Astrocyte (in vitro differentiated cells and primary cell): ENCODE measurements around the gene HIPK2. TPM values are rescaled to one million over a fixed set of nuclear protein-coding genes. Genes with fewer than 3 reads are reported as not detected.

Source experiments
- DNase-seq: peaks from one replicate; pipeline ENCODE4 v3.0.0-alpha.2; 2010; ENCODE audit warnings: low read depth
- FAIRE-seq: peaks from 2 replicates; lab custom pipeline; 2011; peaks lifted over from hg19 to GRCh38; lab: Jason Lieb, UNC
- H2AFZ ChIP-seq: 2 replicates; pipeline ENCODE4 v1.6.0; 2012; ENCODE audit warnings: low read depth, low read length, inconsistent platforms
- H3K27ac ChIP-seq: 2 replicates; pipeline ENCODE4 v1.5.1; 2011; ENCODE audit warnings: low read depth, low read length, inconsistent platforms
- H3K27me3 ChIP-seq: 2 replicates; pipeline ENCODE4 v1.6.0; 2011; ENCODE audit warnings: low read length, inconsistent platforms; ENCODE audit not compliant: insufficient read depth
- H3K36me3 ChIP-seq: 2 replicates; pipeline ENCODE4 v1.5.1; 2011; ENCODE audit warnings: low read length, inconsistent platforms; ENCODE audit not compliant: insufficient read depth
- H3K4me1 ChIP-seq: 2 replicates; pipeline ENCODE4 v1.5.1; 2011; ENCODE audit warnings: low read length, inconsistent platforms; ENCODE audit not compliant: insufficient read depth
- H3K4me2 ChIP-seq: 2 replicates; pipeline ENCODE4 v1.6.0; 2012; ENCODE audit warnings: low read length, inconsistent platforms
- H3K4me3 ChIP-seq: 2 replicates; pipeline ENCODE4 v1.5.1; 2011; ENCODE audit warnings: low read depth, mild to moderate bottlenecking, low read length, inconsistent platforms; ENCODE audit not compliant: insufficient read depth
- H3K79me2 ChIP-seq: 2 replicates; pipeline ENCODE4 v1.6.0; 2012; ENCODE audit warnings: mild to moderate bottlenecking, low read length, inconsistent platforms; ENCODE audit not compliant: insufficient read depth
- H3K9ac ChIP-seq: 2 replicates; pipeline ENCODE4 v1.6.0; 2012; ENCODE audit warnings: mild to moderate bottlenecking, low read length, inconsistent platforms
- H3K9me3 ChIP-seq: 2 replicates; pipeline ENCODE4 v1.5.1; 2012; ENCODE audit warnings: low read depth, mild to moderate bottlenecking, low read length, inconsistent platforms; ENCODE audit not compliant: insufficient read depth
- H4K20me1 ChIP-seq: 2 replicates; pipeline ENCODE4 v1.6.0; 2012; ENCODE audit warnings: low read length, inconsistent platforms; ENCODE audit not compliant: insufficient read depth
- H3K27ac Mint-ChIP-seq: one replicate; pipeline ENCODE4 v1.8.0; 2021; ENCODE audit warnings: mild to moderate bottlenecking, mixed read lengths; ENCODE audit not compliant: unreplicated experiment
- H3K27me3 Mint-ChIP-seq: one replicate; pipeline ENCODE4 v1.8.0; 2021; ENCODE audit warnings: low read depth, mixed read lengths; ENCODE audit not compliant: unreplicated experiment
- H3K36me3 Mint-ChIP-seq: one replicate; pipeline ENCODE4 v1.8.0; 2021; ENCODE audit warnings: low read depth, mixed read lengths; ENCODE audit not compliant: unreplicated experiment
- H3K4me1 Mint-ChIP-seq: one replicate; pipeline ENCODE4 v1.8.0; 2021; ENCODE audit warnings: low read depth, mixed read lengths; ENCODE audit not compliant: unreplicated experiment
- H3K4me3 Mint-ChIP-seq: one replicate; pipeline ENCODE4 v1.8.0; 2021; ENCODE audit warnings: mild to moderate bottlenecking, moderate library complexity, mixed read lengths; ENCODE audit not compliant: unreplicated experiment
- H3K9me3 Mint-ChIP-seq: one replicate; pipeline ENCODE4 v1.8.0; 2021; ENCODE audit warnings: mild to moderate bottlenecking, mixed read lengths; ENCODE audit not compliant: unreplicated experiment
- EZH2 ChIP-seq: IDR thresholded peaks from 2 replicates; pipeline ENCODE4 v1.6.1; 2012; ENCODE audit warnings: mild to moderate bottlenecking, low read length, inconsistent platforms; ENCODE audit not compliant: insufficient read depth
- total RNA-seq: library from RNA; stranded (reverse); gene quantifications from 2 replicates; pipeline ENCODE4 v1.2.1, GENCODE V29; 2021
- TF ChIP-seq, protein P1 (sequence below): IDR thresholded peaks from 2 replicates; pipeline ENCODE4 v1.5.1; 2011; ENCODE audit warnings: low read depth, mild to moderate bottlenecking, inconsistent platforms, low read length, moderate library complexity; ENCODE audit not compliant: insufficient read depth

Gene HIPK2
- total RNA-seq, 1 donor from 2014 or later, result 35.8 TPM

GRCh38 chr7:139548302-139549028 is 229.3 kb downstream of the HIPK2 start:
- Histone ChIP-seq H3K27ac (no peak overlapping the region), H3K36me3 (no peaks in the 10 kb centered on the region), H3K27me3 (peaks cover 7% of the 10 kb centered on the region), H3K79me2 (no peaks in the 10 kb centered on the region), H3K4me1 (no peaks in the 10 kb centered on the region), H3K9me3 (no peaks in the 10 kb centered on the region), H4K20me1 (no peaks in the 10 kb centered on the region), H2AFZ (no peak overlapping the region), H3K4me3 (no peak overlapping the region), H3K4me2 (no peak overlapping the region), H3K9ac (no peak overlapping the region)
- H3K4me3 Mint-ChIP-seq, result no peak overlapping the region
- DNase-seq (no peak), FAIRE-seq (no peak)
- peaks cover 22% of the 10 kb centered on the region for H3K27me3 Mint-ChIP-seq
- H3K36me3 Mint-ChIP-seq, result no peaks in the 10 kb centered on the region
- H3K9me3 Mint-ChIP-seq, result peaks cover 4% of the 10 kb centered on the region
- TF ChIP-seq EZH2, result no peak
- TF ChIP-seq, protein P1, sequence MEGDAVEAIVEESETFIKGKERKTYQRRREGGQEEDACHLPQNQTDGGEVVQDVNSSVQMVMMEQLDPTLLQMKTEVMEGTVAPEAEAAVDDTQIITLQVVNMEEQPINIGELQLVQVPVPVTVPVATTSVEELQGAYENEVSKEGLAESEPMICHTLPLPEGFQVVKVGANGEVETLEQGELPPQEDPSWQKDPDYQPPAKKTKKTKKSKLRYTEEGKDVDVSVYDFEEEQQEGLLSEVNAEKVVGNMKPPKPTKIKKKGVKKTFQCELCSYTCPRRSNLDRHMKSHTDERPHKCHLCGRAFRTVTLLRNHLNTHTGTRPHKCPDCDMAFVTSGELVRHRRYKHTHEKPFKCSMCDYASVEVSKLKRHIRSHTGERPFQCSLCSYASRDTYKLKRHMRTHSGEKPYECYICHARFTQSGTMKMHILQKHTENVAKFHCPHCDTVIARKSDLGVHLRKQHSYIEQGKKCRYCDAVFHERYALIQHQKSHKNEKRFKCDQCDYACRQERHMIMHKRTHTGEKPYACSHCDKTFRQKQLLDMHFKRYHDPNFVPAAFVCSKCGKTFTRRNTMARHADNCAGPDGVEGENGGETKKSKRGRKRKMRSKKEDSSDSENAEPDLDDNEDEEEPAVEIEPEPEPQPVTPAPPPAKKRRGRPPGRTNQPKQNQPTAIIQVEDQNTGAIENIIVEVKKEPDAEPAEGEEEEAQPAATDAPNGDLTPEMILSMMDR, result no peak
- H3K4me1 Mint-ChIP-seq, result peaks cover 8% of the 10 kb centered on the region
- no peak overlapping the region for H3K27ac Mint-ChIP-seq

- FAIRE-seq (no peak), DNase-seq (no peak)
- Histone ChIP-seq H3K79me2 (no peaks in the 10 kb centered on the region), H2AFZ (no peak overlapping the region), H3K9me3 (no peaks in the 10 kb centered on the region), H3K9ac (no peak overlapping the region), H3K36me3 (no peaks in the 10 kb centered on the region), H3K27me3 (peaks cover 7% of the 10 kb centered on the region), H3K4me3 (no peak overlapping the region), H3K4me1 (no peaks in the 10 kb centered on the region), H3K4me2 (no peak overlapping the region), H4K20me1 (no peaks in the 10 kb centered on the region), H3K27ac (no peak overlapping the region)
- H3K9me3 Mint-ChIP-seq, result peaks cover 2% of the 10 kb centered on the region
- TF ChIP-seq EZH2, result no peak
- TF ChIP-seq, protein P1, result no peak
- peaks cover 4% of the 10 kb centered on the region for H3K4me1 Mint-ChIP-seq
- H3K4me3 Mint-ChIP-seq, result no peak overlapping the region
- H3K27me3 Mint-ChIP-seq, result peaks cover 32% of the 10 kb centered on the region
- H3K27ac Mint-ChIP-seq, result no peak overlapping the region
- H3K36me3 Mint-ChIP-seq, result no peaks in the 10 kb centered on the region
These were observed 233.2 kb downstream of the HIPK2 start for GRCh38 chr7:139544645-139545044.
